ENCODE measurements around the gene SOWAHB.
"Not testable (repeated sequence)": the region's sequence is repeated elsewhere in the genome, so short reads cannot be mapped to it uniquely, and the experiment has no call there.

Gene SOWAHB

GRCh38 chr4:76892601-76893000 is 5.3 kb downstream of the SOWAHB start:
- TF ChIP-seq POLR2A (IDR thresholded peaks at IDR 0.05; ENCODE audit: low read depth, low read length) (no peak), POLR2AphosphoS5 (IDR thresholded peaks at IDR 0.05; ENCODE audit: low read depth, low read length) (no peak), TAF1 (IDR thresholded peaks at IDR 0.05; ENCODE audit: borderline replicate concordance, low read depth, low read length) (no peak)
- FAIRE-seq (peak; percentile 36), DNase-seq (ENCODE audit: insufficient read length) (no peak)

DNA sequence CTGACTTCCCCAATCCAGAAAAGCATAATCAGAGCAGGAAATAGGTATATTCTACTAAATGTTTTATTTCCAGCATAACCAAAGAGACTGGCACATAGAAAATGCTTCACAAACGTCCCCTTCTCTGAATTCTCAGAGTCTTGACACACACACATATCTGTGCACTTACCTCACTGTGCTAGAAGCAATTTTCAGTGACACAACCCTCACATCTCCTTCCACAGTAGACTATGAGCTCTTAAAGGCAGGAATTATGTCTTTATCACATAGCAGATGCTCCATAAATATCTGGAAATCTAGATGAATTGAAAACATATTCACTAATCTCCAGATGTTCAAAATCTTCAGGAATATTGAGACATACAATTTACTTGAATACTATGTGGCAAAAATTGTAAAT is 5.9 kb downstream of the SOWAHB start:
- FAIRE-seq: no peak
- TF ChIP-seq POLR2AphosphoS5 (IDR thresholded peaks at IDR 0.05; ENCODE audit: low read depth, low read length) (no peak), TAF1 (IDR thresholded peaks at IDR 0.05; ENCODE audit: borderline replicate concordance, low read depth, low read length) (no peak), POLR2A (IDR thresholded peaks at IDR 0.05; ENCODE audit: low read depth, low read length) (no peak)
- no peak for DNase-seq (ENCODE audit: insufficient read length)

DNA sequence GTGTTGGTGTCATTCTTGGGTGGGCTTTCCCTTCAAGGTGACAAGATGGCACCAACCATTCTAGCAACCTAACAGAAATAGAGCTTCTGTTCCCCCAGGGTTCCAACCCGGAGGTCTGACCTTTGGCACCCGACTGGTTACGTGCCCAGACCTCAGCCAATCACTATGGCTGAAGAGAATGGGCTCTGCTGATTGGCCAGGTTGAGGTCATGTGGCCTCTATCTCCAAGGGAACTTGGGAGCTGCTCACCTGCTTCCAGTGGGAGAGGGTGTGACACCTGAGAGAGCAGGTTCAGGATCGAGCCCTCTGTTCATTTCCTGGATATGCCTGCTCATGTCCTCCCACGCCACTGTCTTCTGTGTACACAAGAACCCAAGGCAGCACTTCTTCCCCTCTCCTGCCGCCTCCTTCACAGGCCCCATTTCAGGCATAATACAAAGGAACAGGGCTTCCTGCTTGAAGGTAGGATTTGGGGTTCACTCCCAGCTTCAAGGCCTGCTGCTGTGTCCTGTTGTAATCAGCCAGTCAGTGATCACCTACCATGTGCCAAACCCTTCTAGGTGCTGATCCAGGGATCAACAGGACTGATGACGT is 11.0 kb downstream of the SOWAHB start:
- FAIRE-seq (no peak), DNase-seq (ENCODE audit: insufficient read length) (no peak)
- no peak for TF ChIP-seq POLR2A (IDR thresholded peaks at IDR 0.05; ENCODE audit: low read depth, low read length)
- TF ChIP-seq POLR2AphosphoS5 (IDR thresholded peaks at IDR 0.05; ENCODE audit: low read depth, low read length): no peak
- no peak for TF ChIP-seq TAF1 (IDR thresholded peaks at IDR 0.05; ENCODE audit: borderline replicate concordance, low read depth, low read length)

GRCh38 chr4:76886214-76886613 is 11.7 kb downstream of the SOWAHB start:
- no peak for FAIRE-seq

DNA sequence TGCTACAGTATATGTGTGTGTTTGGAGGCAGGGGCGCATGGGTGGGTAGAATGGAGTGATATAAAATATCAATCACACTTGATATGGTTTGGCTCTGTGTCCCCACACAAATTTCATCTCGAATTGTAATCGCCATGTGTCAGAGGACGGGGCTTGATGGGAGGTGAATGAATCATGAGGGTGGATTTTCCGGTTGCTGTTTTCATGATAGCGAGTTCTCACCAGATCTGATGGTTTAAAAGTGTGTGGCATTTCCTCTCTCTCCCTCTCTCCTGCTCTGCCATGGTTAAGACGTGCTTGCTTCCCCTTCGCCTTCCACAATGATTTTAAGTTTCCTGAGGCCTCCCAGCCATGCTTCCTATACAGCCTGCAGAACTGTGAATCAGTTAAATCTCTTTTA is 14.8 kb downstream of the SOWAHB start:
- no peak for DNase-seq (ENCODE audit: insufficient read length)
- TF ChIP-seq POLR2A (IDR thresholded peaks at IDR 0.05; ENCODE audit: low read depth, low read length) (no peak), TAF1 (IDR thresholded peaks at IDR 0.05; ENCODE audit: borderline replicate concordance, low read depth, low read length) (no peak), POLR2AphosphoS5 (IDR thresholded peaks at IDR 0.05; ENCODE audit: low read depth, low read length) (no peak)
- no peak for FAIRE-seq

More at GRCh38 chr4:76886214-76886613, 11.7 kb downstream of the SOWAHB start:
- no peak for TF ChIP-seq POLR2A (IDR thresholded peaks at IDR 0.05; ENCODE audit: low read depth, low read length)
- no peak for TF ChIP-seq TAF1 (IDR thresholded peaks at IDR 0.05; ENCODE audit: borderline replicate concordance, low read depth, low read length)
- no peak for DNase-seq (ENCODE audit: insufficient read length)

- FAIRE-seq: no peak
These were observed 15.3 kb downstream of the SOWAHB start for GRCh38 chr4:76882630-76883029.

GRCh38 chr4:76881375-76881774 is 16.6 kb downstream of the SOWAHB start:
- DNase-seq (ENCODE audit: insufficient read length) (no peak), FAIRE-seq (no peak)
- TF ChIP-seq POLR2AphosphoS5 (IDR thresholded peaks at IDR 0.05; ENCODE audit: low read depth, low read length): no peak
- TF ChIP-seq TAF1 (IDR thresholded peaks at IDR 0.05; ENCODE audit: borderline replicate concordance, low read depth, low read length): no peak
- no peak for TF ChIP-seq POLR2A (IDR thresholded peaks at IDR 0.05; ENCODE audit: low read depth, low read length)

More at GRCh38 chr4:76882630-76883029, 15.3 kb downstream of the SOWAHB start:
- DNase-seq (ENCODE audit: insufficient read length): no peak
- TF ChIP-seq POLR2A (IDR thresholded peaks at IDR 0.05; ENCODE audit: low read depth, low read length): no peak
- no peak for TF ChIP-seq POLR2AphosphoS5 (IDR thresholded peaks at IDR 0.05; ENCODE audit: low read depth, low read length)
- no peak for TF ChIP-seq TAF1 (IDR thresholded peaks at IDR 0.05; ENCODE audit: borderline replicate concordance, low read depth, low read length)

- no peak for DNase-seq (ENCODE audit: insufficient read length)
- no peak for FAIRE-seq
- TF ChIP-seq TAF1 (IDR thresholded peaks at IDR 0.05; ENCODE audit: borderline replicate concordance, low read depth, low read length) (no peak), POLR2A (IDR thresholded peaks at IDR 0.05; ENCODE audit: low read depth, low read length) (no peak), POLR2AphosphoS5 (IDR thresholded peaks at IDR 0.05; ENCODE audit: low read depth, low read length) (no peak)
These were observed 18.1 kb downstream of the SOWAHB start for GRCh38 chr4:76879731-76880364.

DNA sequence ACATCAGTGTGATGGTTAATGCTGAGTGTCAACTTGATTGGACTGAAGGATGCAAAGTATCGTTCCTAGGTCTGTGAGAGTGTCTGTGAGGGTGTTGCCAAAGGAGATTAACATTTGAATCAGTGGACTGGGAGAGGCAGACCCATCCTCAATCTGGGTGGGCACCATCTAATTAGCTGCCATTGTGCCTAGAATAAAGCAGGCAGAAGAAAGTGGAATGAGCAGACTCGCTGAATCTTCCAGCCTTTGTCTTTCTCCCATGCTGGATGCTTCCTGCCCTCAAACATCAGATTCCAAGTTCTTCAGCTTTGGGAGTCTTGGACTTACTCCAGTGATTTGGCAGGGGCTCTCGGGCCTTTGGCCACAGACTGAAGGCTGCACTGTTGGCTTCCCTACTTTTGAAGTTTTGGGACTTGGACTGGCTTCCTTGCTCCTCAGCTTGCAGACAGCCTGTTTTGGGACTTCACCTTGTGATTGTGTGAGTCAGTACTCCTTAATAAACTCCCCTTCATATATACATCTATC is 19.2 kb downstream of the SOWAHB start:
- FAIRE-seq; DNase-seq (ENCODE audit: insufficient read length): not testable (repeated sequence)

- FAIRE-seq: no peak
- no peak for DNase-seq (ENCODE audit: insufficient read length)
These were observed 23.8 kb downstream of the SOWAHB start for GRCh38 chr4:76874176-76874575.

DNA sequence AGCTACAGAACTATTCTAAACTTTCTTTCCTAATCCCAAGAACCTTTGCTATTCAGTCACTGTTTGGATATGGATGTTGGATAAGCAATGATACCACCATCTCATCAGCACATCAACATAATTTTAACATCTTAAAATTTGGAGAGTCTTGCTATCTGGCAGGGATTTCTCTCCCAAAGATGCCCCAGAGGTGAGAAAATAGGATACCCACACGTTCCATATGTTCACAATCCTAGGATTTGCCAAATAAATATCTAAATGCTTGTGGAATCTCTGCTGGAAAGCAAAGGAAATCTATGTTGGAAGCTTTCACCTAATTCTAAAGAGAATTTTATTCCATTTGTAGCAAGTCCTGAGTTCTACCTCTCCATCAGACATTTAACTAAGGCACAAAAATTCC is 24.4 kb downstream of the SOWAHB start:
- FAIRE-seq: no peak
- TF ChIP-seq TAF1 (IDR thresholded peaks at IDR 0.05; ENCODE audit: borderline replicate concordance, low read depth, low read length) (no peak), POLR2AphosphoS5 (IDR thresholded peaks at IDR 0.05; ENCODE audit: low read depth, low read length) (no peak), POLR2A (IDR thresholded peaks at IDR 0.05; ENCODE audit: low read depth, low read length) (no peak)
- no peak for DNase-seq (ENCODE audit: insufficient read length)

More at GRCh38 chr4:76874176-76874575, 23.8 kb downstream of the SOWAHB start:
- no peak for TF ChIP-seq TAF1 (IDR thresholded peaks at IDR 0.05; ENCODE audit: borderline replicate concordance, low read depth, low read length)
- TF ChIP-seq POLR2AphosphoS5 (IDR thresholded peaks at IDR 0.05; ENCODE audit: low read depth, low read length): no peak

GRCh38 chr4:76872556-76872955 is 25.4 kb downstream of the SOWAHB start:
- no peak for DNase-seq (ENCODE audit: insufficient read length)
- FAIRE-seq: peak; percentile 30
- no peak for TF ChIP-seq POLR2AphosphoS5 (IDR thresholded peaks at IDR 0.05; ENCODE audit: low read depth, low read length)
- TF ChIP-seq TAF1 (IDR thresholded peaks at IDR 0.05; ENCODE audit: borderline replicate concordance, low read depth, low read length): no peak
- TF ChIP-seq POLR2A (IDR thresholded peaks at IDR 0.05; ENCODE audit: low read depth, low read length): no peak

DNA sequence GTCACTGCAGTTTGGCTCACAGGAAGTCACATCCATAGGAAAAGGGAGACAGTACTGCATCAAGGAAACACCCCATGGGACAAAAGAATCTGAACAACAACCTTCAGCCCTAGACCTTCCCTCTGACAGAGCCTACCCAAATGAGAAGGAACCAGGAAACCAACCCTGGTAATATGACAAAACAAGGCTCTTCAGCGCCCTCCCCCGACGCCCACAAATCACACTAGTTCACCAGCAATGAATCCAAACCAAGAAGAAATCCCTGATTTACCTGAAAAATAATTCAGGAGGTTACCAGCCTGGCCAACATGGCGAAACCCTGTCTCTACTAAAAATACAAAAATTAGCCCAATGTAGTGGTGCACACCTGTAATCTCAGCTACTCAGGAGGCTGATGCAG is 29.2 kb downstream of the SOWAHB start:
- not testable (repeated sequence) for FAIRE-seq; DNase-seq (ENCODE audit: insufficient read length)
